Heart right ventricle (tissue), 16 donors: Measurements from ENCODE around the gene CMBL. TPM values are rescaled to one million over a fixed set of nuclear protein-coding genes. Genes with fewer than 3 reads are reported as not detected.

Experiments used
- ATAC-seq, 8 donors: fragments of 200-7000 bp; cut with Tn5 transposase; one replicate each; pipeline ENCODE4 v1.9.1; 2020; ENCODE audit warnings: mild to moderate bottlenecking in 8 of 8, moderate library complexity in 8 of 8, moderate number of reproducible peaks in 1 of 8
- DNase-seq, 2 donors: peaks; one replicate each; pipeline ENCODE4 v3.0.0-alpha.2; 2020
- H3K27ac ChIP-seq, 10 donors: fragments of 200-600 bp; sonication (generic) in 2 of 10; one replicate each; pipeline versions ENCODE4 v1.5.0 to v1.8.0; 2020 to 2022; ENCODE audit warnings: mild to moderate bottlenecking in 3 of 10
- H3K27me3 ChIP-seq, 7 donors: fragments of 200-600 bp; one replicate each; pipeline ENCODE4 v1.8.0; 2021 to 2022; ENCODE audit warnings: mild to moderate bottlenecking in 2 of 7
- H3K36me3 ChIP-seq, 9 donors: fragments of 200-600 bp; sonication (generic) in 1 of 9; one replicate each; pipeline versions ENCODE4 v1.5.0 to v1.8.0; 2020 to 2022; ENCODE audit warnings: mild to moderate bottlenecking in 2 of 9
- H3K4me1 ChIP-seq, 9 donors: fragments of 200-600 bp; sonication (generic) in 1 of 9; one replicate each; pipeline versions ENCODE4 v1.5.0 to v1.8.0; 2020 to 2022; ENCODE audit warnings: mild to moderate bottlenecking in 4 of 9
- H3K4me3 ChIP-seq, 10 donors: fragments of 200-600 bp; sonication (generic) in 2 of 10; one replicate each; pipeline versions ENCODE4 v1.5.0 to v1.8.0; 2020 to 2022; ENCODE audit warnings: mild to moderate bottlenecking in 7 of 10, moderate library complexity in 2 of 10
- H3K9me3 ChIP-seq, 11 donors: fragments of 200-600 bp in 10 of 11; sonication (generic) in 2 of 11; one replicate each; pipeline versions ENCODE4 v1.5.0 to v1.8.0; 2013 to 2022; ENCODE audit warnings: mild to moderate bottlenecking in 2 of 11, control low read depth in 1 of 11, moderate library complexity in 1 of 11
- WGBS, 2 donors: extraction: QIAGEN DNeasy Blood & Tissue Kit; methylation state at CpG; one replicate each; pipeline ENCODE4 v1.1.7; 2013; ENCODE audit warnings: inconsistent platforms in 1 of 2; 5-methylcytosine and 5-hydroxymethylcytosine counted together
- intact Hi-C, 10 donors: fragments of 100-400 bp; cut with DNase I; formaldehyde crosslinking; loops; one replicate each; pipeline versions ENCODE4 v1.11.1 to v1.14.2; 2022
- polyA plus RNA-seq, 2 donors: library from polyadenylated mRNA; stranded (reverse); fragments of 200-250 nt; gene quantifications; one replicate each; pipeline ENCODE4 v1.2.3, GENCODE V29; 2013
- total RNA-seq, 10 donors: library from RNA; stranded (reverse); fragmentation: NEBNext Ultra II Directional in 3 of 10; extraction: Animal tissue kit (Norgen Biotek cat#: 25700) in 3 of 10; gene quantifications; one replicate each; pipeline versions ENCODE4 v1.2.1 to v1.2.4, GENCODE V29; 2021 to 2023
- TF ChIP-seq, protein P1 (sequence below), 9 donors: fragments of 200-600 bp; sonication (generic) in 2 of 9; IDR thresholded peaks; one replicate each; pipeline versions ENCODE4 v1.5.0 to v1.8.0; 2021 to 2022; ENCODE audit warnings: antibody characterized with exemption in 9 of 9, mild to moderate bottlenecking in 5 of 9, moderate library complexity in 1 of 9
- donor health status: Arrhythmogenic right ventricular cardiomyopathy.
- donor health status: ischemic (EF 13 %, LVEDD 7.1; RV severe dilation, severe dysfunction).
- donor health status: healthy with polysubstance abuse.
- donor health status: DM: no; HTN: yes; CAD: no.
- donor health status: DM: no; HTN: no; CAD: no.
- donor health status: ischemic (EF 25% LVEDD 6.9; RV normal size, moderate dysfunction).
- donor health status: ischemic (EF 25% LVEDD 5.7; RV mildly dilated, moderate dysfunction).
- donor health status: healthy.
- donor health status: DM: yes; HTN: yes; CAD: no.
- donor health status: Ischemic cardiomyopathy.
- donor health status: ischemic (EF 35%, LVEDD 5.7; RV mildly dilated, moderate dysfunction).
- donor health status: nonischemic (EF 11% LVEDD 7.7; RV severe dilation, severe dysfunction).
- donor health status: DM: yes; HTN: yes; CAD: no.
- donor health status: PGD.
- donor health status: ischemic (EF 29% LVEDD 5.4; RV normal size, mild dysfunction).
- donor health status: nonischemic (EF 23%, LVEDD 6.1; RV moderate dilation, normal function).

CMBL gene
- total and polyA plus RNA-seq, 12 donors, result 12.0 to 53.4 (median 40.7) TPM

DNA sequence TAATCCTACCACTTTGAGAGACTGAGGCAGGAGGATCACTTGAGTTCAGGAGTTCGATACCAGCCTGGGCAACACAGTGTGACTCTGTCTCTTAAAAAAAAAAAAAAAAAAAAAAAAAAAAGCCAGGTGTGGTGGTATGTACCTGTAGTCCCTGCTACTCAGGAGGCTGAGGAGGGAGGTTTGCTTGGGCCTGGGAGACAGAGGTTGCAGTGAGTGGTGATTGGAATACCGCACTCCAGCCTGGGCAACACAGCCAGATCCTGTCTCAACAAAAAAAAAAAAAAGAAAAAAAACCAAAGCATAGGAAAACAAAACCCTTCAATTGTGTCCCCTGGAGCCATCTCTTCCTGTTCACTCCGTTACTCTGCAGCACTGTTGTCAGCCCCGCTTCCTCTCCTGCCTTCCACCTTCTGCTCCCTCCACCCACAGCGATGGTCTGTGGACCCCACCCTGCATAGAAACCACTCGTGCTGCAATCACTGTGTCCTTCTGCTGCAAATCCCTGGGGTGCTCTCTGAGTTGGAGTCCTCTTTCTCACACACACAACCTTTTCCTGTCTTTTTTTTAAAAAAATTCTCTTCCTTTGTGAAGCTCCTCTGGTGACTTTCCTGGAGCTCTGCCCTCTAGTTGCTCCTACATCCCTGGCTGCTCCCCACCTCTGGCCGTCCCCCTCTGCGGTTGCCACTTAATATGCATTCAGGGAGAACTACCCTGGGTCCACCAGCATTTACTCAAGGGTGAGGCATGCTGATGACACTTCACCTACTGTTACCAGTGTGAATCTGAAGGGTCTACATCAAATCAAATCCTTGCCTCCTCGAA lies 35.4 kb downstream of the CMBL start:
- Histone ChIP-seq H3K27ac (no peak overlapping the region), H3K36me3 (no peaks in the 10 kb centered on the region), H3K4me1 (peaks cover 0 to 2% (median 0%) of the 10 kb centered on the region in 9 donors), H3K27me3 (no peaks in the 10 kb centered on the region), H3K9me3 (peaks cover 0 to 6% (median 0%) of the 10 kb centered on the region in 11 donors), H3K4me3 (no peak overlapping the region)
- ATAC-seq, result peak in 1 of 8 donors; percentile 35
- intact Hi-C loops, result loop anchor here in 1 of 10 donors (10.0 kb wide), 1 partner anchor 363 kb away; no protein-coding TSS in a partner anchor
- no peak for DNase-seq
- TF ChIP-seq, protein P1, sequence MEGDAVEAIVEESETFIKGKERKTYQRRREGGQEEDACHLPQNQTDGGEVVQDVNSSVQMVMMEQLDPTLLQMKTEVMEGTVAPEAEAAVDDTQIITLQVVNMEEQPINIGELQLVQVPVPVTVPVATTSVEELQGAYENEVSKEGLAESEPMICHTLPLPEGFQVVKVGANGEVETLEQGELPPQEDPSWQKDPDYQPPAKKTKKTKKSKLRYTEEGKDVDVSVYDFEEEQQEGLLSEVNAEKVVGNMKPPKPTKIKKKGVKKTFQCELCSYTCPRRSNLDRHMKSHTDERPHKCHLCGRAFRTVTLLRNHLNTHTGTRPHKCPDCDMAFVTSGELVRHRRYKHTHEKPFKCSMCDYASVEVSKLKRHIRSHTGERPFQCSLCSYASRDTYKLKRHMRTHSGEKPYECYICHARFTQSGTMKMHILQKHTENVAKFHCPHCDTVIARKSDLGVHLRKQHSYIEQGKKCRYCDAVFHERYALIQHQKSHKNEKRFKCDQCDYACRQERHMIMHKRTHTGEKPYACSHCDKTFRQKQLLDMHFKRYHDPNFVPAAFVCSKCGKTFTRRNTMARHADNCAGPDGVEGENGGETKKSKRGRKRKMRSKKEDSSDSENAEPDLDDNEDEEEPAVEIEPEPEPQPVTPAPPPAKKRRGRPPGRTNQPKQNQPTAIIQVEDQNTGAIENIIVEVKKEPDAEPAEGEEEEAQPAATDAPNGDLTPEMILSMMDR (IDR thresholded peaks at IDR 0.05), result no peak
- 64 to 76% methylated on average over 9 of the region's 9 CpGs for WGBS, 2 donors

DNA sequence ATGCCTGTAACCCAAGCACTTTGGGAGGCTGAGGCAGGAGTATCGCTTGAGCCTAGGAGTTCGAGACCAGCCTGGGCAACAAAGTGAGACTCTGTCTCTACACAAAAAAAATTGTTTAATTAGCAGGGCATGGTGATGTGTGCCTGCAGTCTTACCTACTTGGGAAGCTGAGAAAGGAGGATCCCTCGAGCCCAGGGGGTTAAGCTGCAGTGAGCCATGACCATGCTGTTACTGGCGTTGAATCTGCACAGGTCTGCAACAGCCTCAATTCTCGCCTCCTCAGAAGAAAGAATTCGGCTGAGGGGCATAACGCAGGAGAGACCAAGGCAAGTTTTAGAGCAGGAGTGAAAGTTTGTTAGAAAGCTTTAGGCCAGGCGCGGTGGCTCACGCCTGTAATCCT lies 39.6 kb downstream of the CMBL start:
- peaks cover 0 to 6% (median 0%) of the 10 kb centered on the region in 9 donors for H3K4me1 ChIP-seq
- no peak overlapping the region for H3K4me3 ChIP-seq
- intact Hi-C loops, result no loop called here
- 96% methylated on average over 10 of the region's 10 CpGs for WGBS, 2 donors
- H3K27me3 ChIP-seq, result no peaks in the 10 kb centered on the region
- TF ChIP-seq, protein P1 (IDR thresholded peaks at IDR 0.05), result no peak
- DNase-seq, result no peak
- no peak overlapping the region for H3K27ac ChIP-seq
- H3K36me3 ChIP-seq, result peaks cover 0 to 37% (median 22%) of the 10 kb centered on the region in 9 donors
- no peak for ATAC-seq
- H3K9me3 ChIP-seq, result peaks cover 0 to 6% (median 0%) of the 10 kb centered on the region in 11 donors

DNA sequence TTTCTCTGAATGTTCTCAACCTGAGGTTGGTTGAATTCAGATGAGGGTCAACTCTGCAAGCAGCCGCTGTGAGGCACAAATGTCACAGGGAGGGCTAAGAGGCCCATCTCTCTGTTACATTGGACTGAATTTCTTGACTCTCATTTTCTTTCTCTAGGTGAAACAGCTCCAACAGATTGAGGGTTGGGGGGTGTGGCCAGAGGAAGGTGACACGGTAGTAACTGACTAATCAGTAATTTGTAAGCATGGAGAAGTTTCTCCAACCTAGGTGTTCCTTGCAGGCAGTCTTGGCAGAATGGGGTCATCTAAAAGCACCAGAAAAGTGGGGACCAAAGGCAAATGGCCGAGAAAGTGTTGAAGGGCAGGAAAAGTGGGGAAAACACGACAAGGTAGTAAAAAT lies 40.9 kb downstream of the CMBL start:
- WGBS, 2 donors, result 84 to 89% methylated on average over 4 of the region's 4 CpGs
- intact Hi-C loops, result no loop called here
- TF ChIP-seq, protein P1 (IDR thresholded peaks at IDR 0.05), result no peak
- Histone ChIP-seq H3K27me3 (no peaks in the 10 kb centered on the region), H3K27ac (no peak overlapping the region), H3K9me3 (no peaks in the 10 kb centered on the region), H3K4me1 (peaks cover 0 to 6% (median 0%) of the 10 kb centered on the region in 9 donors), H3K36me3 (peaks cover 0 to 50% (median 34%) of the 10 kb centered on the region in 9 donors), H3K4me3 (no peak overlapping the region)
- ATAC-seq, result no peak
- DNase-seq, result no peak

DNA sequence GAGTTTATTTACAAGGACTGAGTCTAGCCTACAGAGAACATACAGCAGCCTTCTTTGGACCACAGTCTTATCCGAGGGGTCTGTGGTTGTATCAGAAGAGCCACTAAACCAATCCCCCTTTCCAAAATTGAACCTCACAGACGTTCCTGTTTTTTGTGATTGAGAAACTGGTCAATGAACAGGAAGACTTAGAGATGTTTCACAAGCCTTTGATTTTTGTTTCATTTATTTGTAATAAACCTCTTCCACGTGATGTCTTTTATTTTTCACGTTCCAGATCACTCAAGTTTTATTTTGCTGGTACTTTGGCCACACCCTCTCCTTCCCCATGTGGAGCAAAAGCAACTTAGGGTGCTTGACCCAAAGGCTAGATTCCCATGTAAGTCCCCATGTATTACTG lies 41.6 kb downstream of the CMBL start:
- no peaks in the 10 kb centered on the region for H3K27me3 ChIP-seq
- no peaks in the 10 kb centered on the region for H3K9me3 ChIP-seq
- peaks cover 0 to 6% (median 0%) of the 10 kb centered on the region in 9 donors for H3K4me1 ChIP-seq
- DNase-seq (no peak), ATAC-seq (no peak)
- 80 to 83% methylated on average over 4 of the region's 4 CpGs for WGBS, 2 donors
- no peak overlapping the region for H3K27ac ChIP-seq
- intact Hi-C loops, result no loop called here
- TF ChIP-seq, protein P1 (IDR thresholded peaks at IDR 0.05), result no peak
- H3K36me3 ChIP-seq, result peaks cover 0 to 57% (median 41%) of the 10 kb centered on the region in 9 donors
- H3K4me3 ChIP-seq, result no peak overlapping the region
